ENCODE measurements around the gene GLIS1. TPM values are rescaled to one million over a fixed set of nuclear protein-coding genes. Genes with fewer than 3 reads are reported as not detected.
"Not testable (repeated sequence)": the region's sequence is repeated elsewhere in the genome, so short reads cannot be mapped to it uniquely, and the experiment has no call there.

GLIS1 gene
- total RNA-seq, 2 experiments from 2014 or later = not detected

DNA sequence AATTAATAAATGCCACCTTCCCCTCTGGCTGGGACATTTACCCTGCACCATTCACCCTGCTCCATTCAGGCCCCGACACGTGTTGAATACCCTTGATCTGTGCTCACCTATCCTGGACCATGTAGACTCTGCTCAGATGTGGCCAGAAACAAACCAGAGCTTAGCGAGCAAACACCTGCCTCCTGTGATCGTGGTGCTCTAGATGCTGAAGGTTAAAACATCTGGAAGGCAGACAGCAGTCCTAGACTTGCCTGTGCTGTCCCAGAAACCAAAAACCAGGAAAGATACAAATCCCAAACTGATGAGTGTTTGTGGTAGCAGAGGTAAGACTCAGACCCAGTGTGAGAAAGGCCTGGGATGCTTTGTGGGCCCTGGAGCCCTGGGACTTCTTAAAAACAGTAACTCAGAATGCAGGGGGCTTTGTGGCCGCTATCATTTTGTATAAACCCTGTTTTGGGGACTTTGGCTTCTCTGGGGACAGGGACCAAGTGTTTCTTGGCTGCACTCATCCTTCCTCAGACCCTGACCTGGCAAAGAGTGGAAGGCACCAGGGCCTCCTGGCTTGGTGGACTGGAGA lies 180.1 kb downstream of the GLIS1 start:
- ATAC-seq (no peak), DNase-seq (no peak)
- intact Hi-C loops (cut with micrococcal nuclease) = no loop called here
- no peak overlapping the region for H3K27ac Mint-ChIP-seq
- peaks cover 3% of the 10 kb centered on the region for H3K27me3 Mint-ChIP-seq
- H3K36me3 Mint-ChIP-seq (ENCODE audit: low read depth) = no peaks in the 10 kb centered on the region
- ChIA-PET POLR2A (no interaction called here), CTCF (no interaction called here)
- TF ChIP-seq, protein P1, sequence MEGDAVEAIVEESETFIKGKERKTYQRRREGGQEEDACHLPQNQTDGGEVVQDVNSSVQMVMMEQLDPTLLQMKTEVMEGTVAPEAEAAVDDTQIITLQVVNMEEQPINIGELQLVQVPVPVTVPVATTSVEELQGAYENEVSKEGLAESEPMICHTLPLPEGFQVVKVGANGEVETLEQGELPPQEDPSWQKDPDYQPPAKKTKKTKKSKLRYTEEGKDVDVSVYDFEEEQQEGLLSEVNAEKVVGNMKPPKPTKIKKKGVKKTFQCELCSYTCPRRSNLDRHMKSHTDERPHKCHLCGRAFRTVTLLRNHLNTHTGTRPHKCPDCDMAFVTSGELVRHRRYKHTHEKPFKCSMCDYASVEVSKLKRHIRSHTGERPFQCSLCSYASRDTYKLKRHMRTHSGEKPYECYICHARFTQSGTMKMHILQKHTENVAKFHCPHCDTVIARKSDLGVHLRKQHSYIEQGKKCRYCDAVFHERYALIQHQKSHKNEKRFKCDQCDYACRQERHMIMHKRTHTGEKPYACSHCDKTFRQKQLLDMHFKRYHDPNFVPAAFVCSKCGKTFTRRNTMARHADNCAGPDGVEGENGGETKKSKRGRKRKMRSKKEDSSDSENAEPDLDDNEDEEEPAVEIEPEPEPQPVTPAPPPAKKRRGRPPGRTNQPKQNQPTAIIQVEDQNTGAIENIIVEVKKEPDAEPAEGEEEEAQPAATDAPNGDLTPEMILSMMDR (IDR thresholded peaks at IDR 0.05) = no peak
- peaks cover 22% of the 10 kb centered on the region for H3K4me1 Mint-ChIP-seq (ENCODE audit: low read depth)
- H3K9me3 Mint-ChIP-seq = no peaks in the 10 kb centered on the region
- H3K4me3 Mint-ChIP-seq = no peak overlapping the region

DNA sequence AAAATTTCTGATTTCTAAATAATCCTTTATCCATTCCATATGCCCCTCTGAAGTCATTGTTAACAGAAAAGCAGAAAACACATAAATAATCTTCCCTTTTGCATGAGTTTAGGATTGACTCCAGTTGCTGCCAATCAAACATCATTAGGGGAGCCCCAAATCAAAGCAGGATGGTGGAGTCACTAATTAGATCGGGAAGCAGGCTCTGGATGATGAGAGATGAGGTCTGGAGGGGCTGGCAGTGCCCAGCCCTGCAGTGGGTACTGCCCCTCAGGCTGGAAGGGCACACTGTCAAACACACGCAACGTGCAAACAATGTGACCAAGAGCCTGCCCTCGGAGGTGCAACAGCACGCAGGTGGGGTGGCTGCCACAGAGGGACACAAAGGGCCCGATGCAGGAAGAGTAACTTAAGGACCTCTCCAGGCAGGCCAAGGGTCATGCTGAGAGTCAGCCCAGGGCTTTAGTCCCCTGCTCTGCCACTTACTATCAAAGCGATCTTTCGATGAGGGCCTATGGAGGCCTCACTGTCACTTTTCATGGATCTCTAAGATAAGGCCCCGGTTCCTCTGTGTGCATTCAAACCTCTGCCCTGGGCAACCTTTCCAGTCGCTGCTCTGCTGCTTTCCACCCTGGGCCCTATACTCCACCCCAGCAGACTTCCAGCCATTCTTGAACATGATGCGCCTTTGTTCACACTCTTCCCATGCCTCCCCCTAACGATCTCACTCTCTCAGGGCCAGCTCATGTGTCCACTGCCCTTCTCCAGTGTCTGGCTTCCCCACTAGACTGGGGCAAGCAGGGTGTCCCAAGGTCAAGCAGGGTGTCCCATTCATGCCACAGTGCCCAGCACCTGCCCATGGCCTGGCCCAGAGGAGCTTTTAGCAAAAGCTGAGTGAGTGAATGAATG lies 180.9 kb downstream of the GLIS1 start:
- H3K27me3 Mint-ChIP-seq = peaks cover 1% of the 10 kb centered on the region
- no peaks in the 10 kb centered on the region for H3K36me3 Mint-ChIP-seq (ENCODE audit: low read depth)
- H3K4me1 Mint-ChIP-seq (ENCODE audit: low read depth) = peaks cover 23% of the 10 kb centered on the region
- no peak overlapping the region for H3K4me3 Mint-ChIP-seq
- TF ChIP-seq, protein P1 (IDR thresholded peaks at IDR 0.05) = no peak
- H3K27ac Mint-ChIP-seq = no peak overlapping the region
- CTCF ChIA-PET = no interaction called here
- DNase-seq (no peak), ATAC-seq (no peak)
- POLR2A ChIA-PET = no interaction called here
- intact Hi-C loops (cut with micrococcal nuclease) = no loop called here
- H3K9me3 Mint-ChIP-seq = no peaks in the 10 kb centered on the region

DNA sequence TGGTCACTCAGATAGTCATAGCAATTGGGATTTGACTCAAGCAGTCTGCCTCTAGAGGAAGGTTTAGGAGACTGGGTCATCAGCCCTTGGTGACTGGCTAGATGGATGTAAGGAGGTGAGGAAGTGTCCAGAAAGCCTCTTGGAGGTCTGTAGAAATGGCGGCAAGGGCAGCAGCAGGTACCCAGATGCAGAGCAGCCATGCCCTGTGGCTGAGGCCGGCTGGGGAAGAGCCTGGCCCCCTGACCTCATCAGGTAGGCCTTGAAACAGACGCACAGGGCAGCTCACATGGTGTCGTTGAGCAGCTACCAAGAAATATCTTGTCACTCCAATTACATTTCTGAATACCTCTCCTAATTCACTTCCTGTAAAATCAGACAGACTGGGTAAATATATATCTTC lies 181.6 kb downstream of the GLIS1 start:
- TF ChIP-seq, protein P1 (IDR thresholded peaks at IDR 0.05) = no peak
- H3K27me3 Mint-ChIP-seq = no peaks in the 10 kb centered on the region
- DNase-seq (no peak), ATAC-seq (no peak)
- H3K9me3 Mint-ChIP-seq = no peaks in the 10 kb centered on the region
- no peak overlapping the region for H3K4me3 Mint-ChIP-seq
- H3K36me3 Mint-ChIP-seq (ENCODE audit: low read depth) = no peaks in the 10 kb centered on the region
- intact Hi-C loops (cut with micrococcal nuclease) = no loop called here
- H3K27ac Mint-ChIP-seq = no peak overlapping the region
- ChIA-PET CTCF (no interaction called here), POLR2A (no interaction called here)
- H3K4me1 Mint-ChIP-seq (ENCODE audit: low read depth) = peaks cover 16% of the 10 kb centered on the region

DNA sequence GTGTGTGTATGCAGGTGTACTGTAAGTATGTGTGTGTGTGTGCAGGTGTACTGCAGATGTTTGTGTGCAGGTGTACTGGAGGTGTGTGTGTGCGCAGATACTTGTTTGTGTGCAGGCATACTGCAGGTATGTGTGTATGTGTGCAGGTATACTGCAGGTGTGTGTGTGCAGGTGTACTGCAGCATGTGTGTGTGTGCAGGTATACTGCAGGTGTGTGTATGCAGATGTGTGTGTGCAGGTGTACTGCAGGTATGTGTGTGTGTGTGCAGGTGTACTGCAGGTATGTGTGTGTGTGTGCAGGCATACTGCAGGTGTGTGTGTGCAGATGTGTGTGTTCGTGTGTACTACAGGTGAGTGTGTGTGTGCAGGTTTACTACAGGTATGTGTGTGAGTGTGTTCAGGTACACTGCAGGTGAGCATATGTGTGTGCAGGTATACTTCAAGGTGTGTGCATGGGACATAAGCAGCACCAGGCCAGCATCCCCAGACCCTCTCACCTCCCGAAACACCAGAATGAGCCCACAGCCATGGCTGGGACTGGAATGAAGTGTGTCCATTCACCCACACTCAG lies 182.2 kb downstream of the GLIS1 start:
- POLR2A ChIA-PET = no interaction called here
- intact Hi-C loops (cut with micrococcal nuclease) = no loop called here
- ATAC-seq (no peak), DNase-seq (no peak)
- no peaks in the 10 kb centered on the region for H3K36me3 Mint-ChIP-seq (ENCODE audit: low read depth)
- CTCF ChIA-PET = no interaction called here
- H3K27ac Mint-ChIP-seq = no peak overlapping the region
- no peaks in the 10 kb centered on the region for H3K27me3 Mint-ChIP-seq
- TF ChIP-seq, protein P1 (IDR thresholded peaks at IDR 0.05) = no peak
- peaks cover 10% of the 10 kb centered on the region for H3K4me1 Mint-ChIP-seq (ENCODE audit: low read depth)
- no peaks in the 10 kb centered on the region for H3K9me3 Mint-ChIP-seq
- H3K4me3 Mint-ChIP-seq = no peak overlapping the region

DNA sequence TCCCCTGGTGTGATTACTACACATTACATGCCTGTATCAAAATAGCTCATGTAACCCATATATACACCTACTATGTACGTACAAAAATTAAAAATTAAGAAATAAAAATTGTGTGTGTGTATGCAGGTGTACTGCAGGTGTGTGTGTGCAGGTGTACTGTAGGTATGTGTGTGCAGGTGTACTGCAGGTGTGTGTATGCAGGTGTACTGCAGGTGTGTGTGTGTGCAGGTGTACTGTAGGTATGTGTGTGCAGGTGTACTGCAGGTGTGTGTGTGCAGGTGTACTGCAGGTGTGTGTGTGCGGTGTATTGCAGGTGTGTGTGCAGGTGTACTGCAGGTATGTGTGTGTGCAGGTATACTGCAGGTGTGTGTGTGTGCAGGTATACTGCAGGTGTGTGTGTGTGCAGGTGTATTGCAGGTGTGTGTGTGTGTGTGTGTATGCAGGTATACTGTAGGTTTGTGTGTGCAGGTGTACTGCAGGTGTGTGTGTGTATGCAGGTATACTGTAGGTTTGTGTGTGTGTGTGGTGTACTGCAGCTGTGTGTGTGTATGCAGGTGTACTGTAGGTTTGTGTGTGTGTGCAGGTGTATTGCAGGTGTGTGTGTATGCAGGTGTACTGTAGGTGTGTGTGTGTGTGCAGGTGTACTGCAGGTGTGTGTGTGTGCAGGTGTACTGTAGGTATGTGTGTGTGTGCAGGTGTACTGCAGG lies 183.2 kb downstream of the GLIS1 start:
- H3K9me3 Mint-ChIP-seq; POLR2A ChIA-PET; CTCF ChIA-PET; intact Hi-C loops (cut with micrococcal nuclease); H3K4me3 Mint-ChIP-seq; H3K27ac Mint-ChIP-seq; H3K36me3 Mint-ChIP-seq (ENCODE audit: low read depth); DNase-seq; H3K4me1 Mint-ChIP-seq (ENCODE audit: low read depth); ATAC-seq; H3K27me3 Mint-ChIP-seq: not testable (repeated sequence)

Measured in activated CD8-positive, alpha-beta T cell treated with anti-CD3 and anti-CD28 coated beads for 36 hours (primary cell).